HG03045 (cell line): Measurements from ENCODE around the gene NME9.

Experiments
- ATAC-seq: cut with Tn5 transposase; IDR thresholded peaks from one replicate; pipeline ENCODE4 v1.9.1; 2021; ENCODE audit warnings: mild to moderate bottlenecking, moderate library complexity; ENCODE audit not compliant: unreplicated experiment

Gene NME9

GRCh38 chr3:138336454-138336999, 6.9 kb upstream of the NME9 start:
- ATAC-seq, result no peak

- no peak for ATAC-seq
These were observed 5.0 kb upstream of the NME9 start for GRCh38 chr3:138334608-138335007.

GRCh38 chr3:138332472-138333073, 2.9 kb upstream of the NME9 start:
- no peak for ATAC-seq

GRCh38 chr3:138331143-138331894, 1.7 kb upstream of the NME9 start:
- ATAC-seq, result no peak

GRCh38 chr3:138329984-138330293, 288 bp upstream of the NME9 start:
- no peak for ATAC-seq

GRCh38 chr3:138328341-138328740, 1.3 kb downstream of the NME9 start:
- ATAC-seq, result no peak

- no peak for ATAC-seq
These were observed 1.8 kb downstream of the NME9 start for GRCh38 chr3:138327831-138328230.

- ATAC-seq, result no peak
These were observed 2.6 kb downstream of the NME9 start for GRCh38 chr3:138326866-138327595.

GRCh38 chr3:138325990-138326389, 3.7 kb downstream of the NME9 start:
- no peak for ATAC-seq

GRCh38 chr3:138323971-138324370, 5.7 kb downstream of the NME9 start:
- no peak for ATAC-seq

- ATAC-seq, result no peak
These were observed 12.0 kb downstream of the NME9 start for GRCh38 chr3:138317687-138318086.

GRCh38 chr3:138314751-138315150, 14.9 kb downstream of the NME9 start:
- no peak for ATAC-seq

- no peak for ATAC-seq
These were observed 19.2 kb downstream of the NME9 start for GRCh38 chr3:138310494-138310893.

GRCh38 chr3:138308783-138309182, 20.9 kb downstream of the NME9 start:
- no peak for ATAC-seq

- no peak for ATAC-seq
These were observed 21.8 kb downstream of the NME9 start for GRCh38 chr3:138307899-138308298.

- ATAC-seq, result no peak
These were observed 26.2 kb downstream of the NME9 start for GRCh38 chr3:138303474-138303873.

- no peak for ATAC-seq
These were observed 29.0 kb downstream of the NME9 start for GRCh38 chr3:138300647-138301046.

- no peak for ATAC-seq
These were observed 31.8 kb downstream of the NME9 start for GRCh38 chr3:138297876-138298275.

- ATAC-seq, result no peak
These were observed 32.5 kb downstream of the NME9 start for GRCh38 chr3:138297059-138297607.

GRCh38 chr3:138296639-138297038, 33.0 kb downstream of the NME9 start:
- no peak for ATAC-seq

- no peak for ATAC-seq
These were observed 40.0 kb downstream of the NME9 start for GRCh38 chr3:138289701-138290100.

- ATAC-seq, result no peak
These were observed 40.4 kb downstream of the NME9 start for GRCh38 chr3:138289260-138289659.
